Measurements from ENCODE around the gene TMEM167A. TPM values are rescaled to one million over a fixed set of nuclear protein-coding genes. Genes with fewer than 3 reads are reported as not detected.

The TMEM167A gene
- total and polyA plus RNA-seq, 2 donors (not counting 1 experiment from before 2014, with no cell fraction given), result 9.2 to 41.2 TPM

- peaks cover 79% of the 10 kb centered on the region for H3K79me2 ChIP-seq (ENCODE audit: control insufficient read depth, insufficient read depth, low read length)
- ATAC-seq (ENCODE audit: low read depth) (peak; percentile 3), DNase-seq (no peak)
- peaks cover 12 to 17% of the 10 kb centered on the region in 2 donors for H3K4me1 ChIP-seq (ENCODE audit: control insufficient read depth in 2 of 2, insufficient read depth in 2 of 2, low read length in 2 of 2)
- 0% methylated on average over 9 of the region's 14 CpGs for WGBS (ENCODE audit: insufficient coverage)
- no peaks in the 10 kb centered on the region for H3K27me3 ChIP-seq (replicated peaks in 1 of 4; ENCODE audit: control extremely low read depth in 1 of 4, control insufficient read depth in 3 of 4, insufficient read depth in 4 of 4, low read length in 3 of 4)
- intact Hi-C loops (cut with micrococcal nuclease), result loop anchor here (1.0 kb wide), 1 partner anchor 1776 kb away; the partner anchor contains the start of gene ZCCHC9
- ChIA-PET POLR2A (interaction anchor here (1.2 kb wide), 1 partner anchor 66 kb away, joined by 3 read pairs; no protein-coding TSS in a partner anchor), CTCF (no interaction called here)
- no peaks in the 10 kb centered on the region for H3K9me3 ChIP-seq (ENCODE audit: control extremely low read depth in 1 of 3, control insufficient read depth in 2 of 3, insufficient read depth in 1 of 3, low read length in 2 of 3)
- peak overlapping the region; percentile 98 for H3K4me3 Mint-ChIP-seq
- H4K20me1 ChIP-seq (ENCODE audit: control insufficient read depth, insufficient read depth, low read length, poor library complexity, severe bottlenecking), result peaks cover 4% of the 10 kb centered on the region
- TF ChIP-seq EZH2 (IDR thresholded peaks at IDR 0.05; ENCODE audit: borderline replicate concordance, insufficient read depth, low read depth, low read length, poor library complexity, severe bottlenecking), result no peak
- TF ChIP-seq, protein P1, sequence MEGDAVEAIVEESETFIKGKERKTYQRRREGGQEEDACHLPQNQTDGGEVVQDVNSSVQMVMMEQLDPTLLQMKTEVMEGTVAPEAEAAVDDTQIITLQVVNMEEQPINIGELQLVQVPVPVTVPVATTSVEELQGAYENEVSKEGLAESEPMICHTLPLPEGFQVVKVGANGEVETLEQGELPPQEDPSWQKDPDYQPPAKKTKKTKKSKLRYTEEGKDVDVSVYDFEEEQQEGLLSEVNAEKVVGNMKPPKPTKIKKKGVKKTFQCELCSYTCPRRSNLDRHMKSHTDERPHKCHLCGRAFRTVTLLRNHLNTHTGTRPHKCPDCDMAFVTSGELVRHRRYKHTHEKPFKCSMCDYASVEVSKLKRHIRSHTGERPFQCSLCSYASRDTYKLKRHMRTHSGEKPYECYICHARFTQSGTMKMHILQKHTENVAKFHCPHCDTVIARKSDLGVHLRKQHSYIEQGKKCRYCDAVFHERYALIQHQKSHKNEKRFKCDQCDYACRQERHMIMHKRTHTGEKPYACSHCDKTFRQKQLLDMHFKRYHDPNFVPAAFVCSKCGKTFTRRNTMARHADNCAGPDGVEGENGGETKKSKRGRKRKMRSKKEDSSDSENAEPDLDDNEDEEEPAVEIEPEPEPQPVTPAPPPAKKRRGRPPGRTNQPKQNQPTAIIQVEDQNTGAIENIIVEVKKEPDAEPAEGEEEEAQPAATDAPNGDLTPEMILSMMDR (IDR thresholded peaks at IDR 0.05), result no peak
- peak overlapping the region; percentile 94 for H2AFZ ChIP-seq (ENCODE audit: insufficient read depth, low read depth, low read length, poor library complexity, severe bottlenecking)
- H3K4me2 ChIP-seq (replicated peaks; ENCODE audit: low read depth, low read length, poor library complexity, severe bottlenecking), result peak overlapping the region; percentile 77
- H3K4me1 Mint-ChIP-seq, result peaks cover 49% of the 10 kb centered on the region
- H3K9ac ChIP-seq (ENCODE audit: low read length), result peak overlapping the region; percentile 81
- H3K27ac ChIP-seq (ENCODE audit: low read length in 2 of 2), result peak overlapping the region; percentile 82 to 88
- no peaks in the 10 kb centered on the region for H3K9me3 Mint-ChIP-seq (ENCODE audit: insufficient read depth)
- H3K4me3 ChIP-seq (ENCODE audit: control extremely low read depth in 1 of 5, extremely low read depth in 1 of 5, insufficient read depth in 1 of 5, low read depth in 2 of 5, low read length in 4 of 5), result peak overlapping the region; percentile 91 to 100 (median 91)
- H3K27ac Mint-ChIP-seq, result peak overlapping the region; percentile 97
- H3K36me3 ChIP-seq (replicated peaks in 1 of 2; ENCODE audit: control extremely low read depth in 1 of 2, control insufficient read depth in 1 of 2, extremely low read depth in 1 of 2, insufficient read depth in 2 of 2, low read length in 1 of 2), result peaks cover 0 to 3% of the 10 kb centered on the region in 2 experiments
- no peaks in the 10 kb centered on the region for H3K27me3 Mint-ChIP-seq
Measured at GRCh38 chr5:83077662-83078261, 568 bp upstream of the TMEM167A start.

DNA sequence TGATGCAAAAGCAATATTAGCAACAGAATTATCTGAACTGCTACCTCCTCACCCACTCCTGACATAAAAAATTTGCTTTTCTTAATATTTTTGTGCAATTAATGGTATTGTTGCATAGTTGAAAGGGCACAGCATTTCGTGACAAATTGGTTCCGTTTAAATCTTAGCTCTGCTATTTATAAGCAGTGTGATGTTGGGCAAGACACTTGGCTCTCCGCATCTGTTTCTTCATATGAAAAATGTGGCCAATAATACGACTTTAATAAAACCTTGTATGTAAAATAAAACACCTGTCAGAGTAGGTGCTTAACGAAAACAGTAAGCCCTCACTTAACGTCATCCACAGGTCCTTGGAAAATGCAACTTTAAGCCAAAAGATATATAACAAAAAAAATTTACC, 4.2 kb downstream of the TMEM167A start:
- ChIA-PET CTCF (no interaction called here), POLR2A (no interaction called here)
- TF ChIP-seq EZH2 (IDR thresholded peaks at IDR 0.05; ENCODE audit: borderline replicate concordance, insufficient read depth, low read depth, low read length, poor library complexity, severe bottlenecking), result no peak
- TF ChIP-seq, protein P1 (IDR thresholded peaks at IDR 0.05), result no peak
- DNase-seq, result no peak
- Histone ChIP-seq H3K27me3 (replicated peaks in 1 of 4; ENCODE audit: control extremely low read depth in 1 of 4, control insufficient read depth in 3 of 4, insufficient read depth in 4 of 4, low read length in 3 of 4) (no peaks in the 10 kb centered on the region), H3K4me1 (ENCODE audit: control insufficient read depth in 2 of 2, insufficient read depth in 2 of 2, low read length in 2 of 2) (peaks cover 9 to 11% of the 10 kb centered on the region in 2 donors), H2AFZ (ENCODE audit: insufficient read depth, low read depth, low read length, poor library complexity, severe bottlenecking) (no peak overlapping the region), H3K9me3 (ENCODE audit: control extremely low read depth in 1 of 3, control insufficient read depth in 2 of 3, insufficient read depth in 1 of 3, low read length in 2 of 3) (no peaks in the 10 kb centered on the region), H3K79me2 (ENCODE audit: control insufficient read depth, insufficient read depth, low read length) (peaks cover 97% of the 10 kb centered on the region), H3K4me2 (replicated peaks; ENCODE audit: low read depth, low read length, poor library complexity, severe bottlenecking) (no peak overlapping the region), H3K4me3 (ENCODE audit: control extremely low read depth in 1 of 5, extremely low read depth in 1 of 5, insufficient read depth in 1 of 5, low read depth in 2 of 5, low read length in 4 of 5) (no peak overlapping the region), H3K9ac (ENCODE audit: low read length) (no peak overlapping the region), H3K36me3 (replicated peaks in 1 of 2; ENCODE audit: control extremely low read depth in 1 of 2, control insufficient read depth in 1 of 2, extremely low read depth in 1 of 2, insufficient read depth in 2 of 2, low read length in 1 of 2) (peaks cover 5 to 6% of the 10 kb centered on the region in 2 experiments), H3K27ac (ENCODE audit: low read length in 2 of 2) (no peak overlapping the region), H4K20me1 (ENCODE audit: control insufficient read depth, insufficient read depth, low read length, poor library complexity, severe bottlenecking) (peaks cover 29% of the 10 kb centered on the region)
- WGBS (ENCODE audit: insufficient coverage), result 96% methylated on average over 3 of the region's 6 CpGs
- H3K4me3 Mint-ChIP-seq, result no peak overlapping the region
- intact Hi-C loops (cut with micrococcal nuclease), result no loop called here
- ATAC-seq (ENCODE audit: low read depth), result no peak
- no peaks in the 10 kb centered on the region for H3K9me3 Mint-ChIP-seq (ENCODE audit: insufficient read depth)
- no peak overlapping the region for H3K27ac Mint-ChIP-seq
- H3K27me3 Mint-ChIP-seq, result no peaks in the 10 kb centered on the region
- peaks cover 65% of the 10 kb centered on the region for H3K4me1 Mint-ChIP-seq
